GM19240 (cell line): ENCODE measurements around the gene EOLA1.
A peak's percentile ranks its signal among the peaks of the same experiment; 100 is the strongest.
"Not testable (repeated sequence)": the region's sequence is repeated elsewhere in the genome, so short reads cannot be mapped to it uniquely, and the experiment has no call there.

Experiments used
- DNase-seq: peaks from one replicate; pipeline ENCODE4 v3.0.0; 2011; ENCODE audit warnings: low spot score; ENCODE audit not compliant: insufficient read length

EOLA1 gene

DNA sequence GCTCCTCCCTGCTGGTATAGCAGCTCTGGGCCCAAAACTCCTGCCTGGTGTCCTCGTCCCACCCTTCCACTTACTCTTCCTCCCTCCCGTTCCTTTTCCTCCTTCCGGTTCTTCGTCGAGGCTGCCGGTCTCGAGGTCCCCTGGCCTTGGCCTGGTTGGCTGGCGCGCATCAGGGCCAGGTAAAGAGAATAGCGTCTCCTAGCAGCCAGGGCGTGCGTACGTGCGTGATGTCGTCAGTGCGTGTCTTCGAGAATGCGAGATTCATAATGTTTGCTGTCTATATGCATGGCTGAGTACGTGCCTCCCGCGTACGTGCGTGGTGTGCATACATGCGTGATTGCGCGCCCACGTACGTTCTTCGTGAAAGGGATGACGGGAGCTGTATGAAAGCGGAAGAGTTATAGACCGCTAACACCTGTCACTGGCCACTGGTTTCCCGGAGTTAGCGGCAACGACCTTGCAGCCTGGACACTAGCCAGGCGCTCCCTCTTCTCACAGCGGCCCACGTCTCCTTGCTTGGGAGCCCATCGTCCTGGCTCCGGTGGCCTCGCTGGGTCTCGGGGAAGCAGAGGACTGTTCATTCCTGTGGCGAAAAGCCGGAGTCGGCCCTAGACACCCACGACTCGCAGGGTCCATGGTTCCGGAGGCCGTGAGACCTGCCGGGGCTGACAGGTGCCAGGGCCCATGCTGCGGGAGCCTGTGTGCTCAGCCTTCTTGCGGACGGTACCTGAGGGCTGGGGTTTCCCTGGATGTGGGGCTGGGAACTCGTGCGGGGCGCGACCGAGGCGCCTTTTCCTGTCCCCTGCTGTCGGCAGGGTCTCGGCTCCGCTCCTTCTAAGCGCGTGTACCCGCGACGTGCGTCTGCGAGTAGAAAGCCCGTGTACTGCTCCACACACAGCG is at the start of gene EOLA1:
Gene EOLA1 (plus strand): TSS at position 392 of the 900 bp plus-strand sequence. CDS start 4,619 bp downstream, outside the sequence.
- no peak for DNase-seq

DNA sequence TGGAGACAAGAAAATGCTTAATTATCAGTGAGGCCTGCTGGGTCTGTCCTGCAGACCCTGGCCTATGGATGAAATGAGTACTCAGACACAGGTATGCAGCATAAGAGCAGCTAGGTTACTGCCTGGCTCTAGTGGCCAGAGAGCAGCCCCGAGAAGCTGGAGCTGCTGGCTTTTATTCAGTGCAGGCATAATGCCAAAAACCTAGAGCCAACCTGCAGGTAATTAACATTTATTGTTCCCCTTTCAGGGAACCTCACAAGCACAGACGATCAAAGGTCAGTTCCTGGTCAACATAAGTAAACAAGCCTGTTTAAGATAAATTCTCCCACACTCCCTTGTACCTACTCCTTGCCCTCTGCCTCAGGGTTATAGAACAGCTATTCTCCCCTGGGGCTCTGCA is 49.0 kb upstream of the EOLA1 start:
- no peak for DNase-seq

DNA sequence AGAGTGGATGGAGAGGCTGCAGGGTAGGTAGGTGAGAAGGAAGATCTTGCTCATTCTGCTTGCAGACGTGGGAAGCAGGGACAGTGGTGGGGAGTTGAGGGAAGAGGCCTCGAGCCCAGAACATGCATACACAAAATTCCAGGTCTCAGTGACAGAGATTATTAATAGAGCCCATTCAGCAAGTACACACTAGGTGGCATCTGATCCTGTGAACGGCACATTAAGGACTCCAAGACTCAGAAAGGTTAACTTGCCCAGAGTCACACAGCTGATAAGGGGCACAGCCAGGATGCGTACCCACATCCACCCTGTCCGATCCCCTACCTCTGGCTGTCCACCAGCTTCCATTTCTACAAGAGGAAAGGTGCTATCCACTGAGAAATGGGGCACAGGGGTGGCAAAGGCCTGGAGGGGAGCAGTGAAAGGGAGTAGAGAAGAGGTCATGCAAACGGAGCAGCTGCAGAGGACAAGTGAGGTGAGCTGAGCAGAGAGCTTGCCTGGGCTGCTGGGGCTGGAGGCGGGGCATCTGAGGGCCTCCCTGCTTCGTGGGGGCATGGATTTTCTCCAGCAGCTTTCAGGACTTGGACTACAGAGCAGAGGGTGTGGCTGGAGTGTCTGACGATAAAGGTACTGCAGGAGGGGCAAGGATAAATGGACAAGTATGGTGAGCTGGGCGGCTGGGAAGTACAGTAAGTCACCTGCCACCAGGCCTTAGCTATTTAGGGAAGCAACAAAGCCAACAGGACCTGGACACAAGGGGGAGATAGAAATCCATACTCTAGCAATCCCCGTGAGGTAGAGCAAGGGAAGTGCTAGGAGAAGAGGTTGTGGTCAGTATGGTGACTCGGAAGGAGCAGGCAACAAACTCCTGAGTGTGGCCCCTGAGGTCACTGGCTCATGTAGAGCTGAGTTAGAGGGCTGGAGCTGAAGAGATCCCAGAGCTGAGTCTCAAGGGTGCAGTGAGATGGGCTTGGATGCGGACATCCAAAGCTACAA is 46.9 kb upstream of the EOLA1 start:
- no peak for DNase-seq

DNA sequence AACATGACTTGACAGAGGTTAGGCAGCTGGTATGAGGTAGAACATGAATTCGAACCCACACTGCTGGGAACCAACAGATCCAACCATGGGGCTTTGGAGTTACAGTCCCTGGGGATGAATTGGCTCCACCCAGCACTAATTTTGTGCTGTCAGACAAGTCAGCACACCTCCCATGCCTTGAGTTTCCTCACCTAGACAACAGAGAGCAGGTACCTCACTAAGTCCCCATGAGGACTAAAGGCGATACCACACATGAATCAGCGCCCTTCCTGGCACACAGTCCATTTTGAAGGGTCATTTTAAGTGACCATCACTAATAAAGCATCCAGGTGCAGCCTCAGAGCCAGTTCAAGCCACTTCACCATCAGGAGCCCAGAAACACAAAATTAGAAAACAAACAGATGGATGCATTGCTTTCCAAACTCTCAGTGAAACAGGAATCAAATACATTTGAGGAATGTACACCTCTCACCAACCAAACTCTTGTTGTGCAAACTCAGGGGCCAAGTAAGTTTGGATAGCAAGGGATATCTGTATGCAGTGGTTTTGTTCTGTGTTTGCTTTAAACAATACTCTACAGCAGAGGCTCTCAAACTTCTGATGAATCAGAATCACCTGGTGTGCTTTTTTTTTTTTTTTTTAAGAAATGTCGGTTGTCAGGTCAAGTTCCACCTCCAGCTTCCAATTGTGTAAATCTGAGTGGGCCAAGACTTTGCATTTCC is 45.8 kb upstream of the EOLA1 start:
- DNase-seq, result no peak

DNA sequence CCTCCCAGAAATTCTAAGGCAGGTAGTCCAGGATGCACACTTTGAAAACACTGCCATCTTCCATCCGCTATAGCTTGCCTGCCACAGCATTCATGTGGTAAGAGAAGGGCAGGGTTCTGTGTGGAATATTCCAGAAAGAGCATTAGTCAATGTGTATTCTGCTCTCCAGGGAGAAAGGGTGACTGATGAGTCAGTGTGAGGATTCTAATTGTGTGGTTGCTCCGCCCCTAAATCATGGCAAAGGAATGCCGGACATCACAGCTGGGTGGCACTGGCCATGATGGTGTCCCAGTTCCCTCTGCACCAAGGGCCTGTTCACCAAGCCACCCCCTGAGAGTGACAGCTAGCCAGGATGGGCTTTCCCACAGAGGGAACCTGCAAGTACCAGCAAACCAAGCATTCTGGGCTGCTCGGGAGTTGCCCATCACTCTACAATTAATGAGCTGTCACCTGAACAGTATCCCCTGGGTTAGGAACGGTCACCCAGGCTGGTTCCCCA is 45.2 kb upstream of the EOLA1 start:
- no peak for DNase-seq

DNA sequence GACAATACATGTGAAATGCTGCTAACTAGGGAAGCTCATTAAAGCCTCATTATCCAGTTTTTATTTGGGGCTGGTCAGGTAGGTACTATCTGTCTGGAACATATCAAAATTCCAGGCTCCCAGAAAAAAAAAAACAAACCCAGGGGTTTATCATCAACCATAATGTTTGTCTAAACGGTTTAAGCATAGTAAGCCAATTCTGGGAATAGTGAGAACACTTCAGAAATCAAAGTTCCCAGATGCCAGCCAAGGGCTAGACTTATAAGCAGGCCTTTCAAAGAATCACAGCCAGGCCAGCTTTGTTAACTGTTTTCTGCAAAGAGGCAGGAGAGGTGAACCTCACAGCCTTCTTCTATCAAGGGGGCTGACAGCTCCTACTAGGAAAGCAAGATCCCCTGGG is 43.8 kb upstream of the EOLA1 start:
- no peak for DNase-seq

DNA sequence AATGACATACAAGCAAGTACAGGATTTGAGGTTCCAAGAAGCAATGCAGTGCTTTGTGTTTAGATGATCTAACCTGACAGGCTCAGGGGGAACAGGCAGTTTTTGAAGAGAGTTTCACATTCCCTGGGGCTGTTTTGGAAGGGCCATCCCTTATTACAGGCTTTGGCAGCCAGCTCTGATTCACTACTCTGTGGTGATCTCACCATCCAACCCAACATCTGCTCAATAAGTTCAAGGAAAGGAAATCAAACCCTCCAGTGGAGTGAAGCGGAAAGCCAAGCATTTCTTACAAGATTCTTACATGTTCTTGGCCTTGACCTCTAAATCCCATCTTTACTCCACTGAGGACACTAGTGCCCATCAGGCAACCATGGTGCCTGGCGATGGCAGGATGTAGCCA is 43.2 kb upstream of the EOLA1 start:
- no peak for DNase-seq

DNA sequence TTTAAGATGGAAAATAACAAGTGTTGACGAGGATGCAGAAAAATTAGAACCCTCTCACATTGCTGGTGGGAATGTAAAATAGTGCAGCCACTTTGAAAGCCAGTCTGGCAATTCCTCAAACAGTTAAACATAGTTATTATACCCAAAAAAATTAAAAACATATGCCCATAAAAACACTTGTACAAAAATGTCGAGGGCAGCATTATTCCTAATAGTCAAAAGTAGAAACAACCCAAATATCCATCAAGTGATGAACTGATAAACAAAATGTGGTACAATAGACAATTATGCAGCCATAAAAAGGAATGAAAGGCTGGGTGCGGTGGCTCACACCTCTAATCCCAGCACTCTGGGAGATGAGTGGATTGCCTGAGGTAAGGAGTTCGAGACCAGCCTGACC is 42.0 kb upstream of the EOLA1 start:
- no peak for DNase-seq

DNA sequence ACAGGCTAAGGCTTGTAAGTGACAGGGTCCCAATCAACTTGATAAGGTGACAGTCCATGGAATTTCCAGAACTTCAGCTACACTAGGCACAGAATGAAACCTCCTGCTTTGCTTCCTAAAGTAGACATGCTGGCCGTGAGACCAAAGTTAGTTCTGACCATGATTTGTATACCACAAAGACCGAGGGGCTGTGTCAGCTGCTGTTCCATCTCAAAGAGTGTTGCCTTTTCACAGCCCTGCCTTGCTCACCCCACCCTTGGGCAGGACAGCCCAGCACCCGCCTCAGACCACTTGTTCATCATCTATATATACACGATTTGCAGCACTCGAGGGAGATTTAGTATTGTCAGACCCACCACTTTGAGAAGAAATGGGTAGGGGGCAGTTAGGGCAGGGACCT is 41.0 kb upstream of the EOLA1 start:
- no peak for DNase-seq

DNA sequence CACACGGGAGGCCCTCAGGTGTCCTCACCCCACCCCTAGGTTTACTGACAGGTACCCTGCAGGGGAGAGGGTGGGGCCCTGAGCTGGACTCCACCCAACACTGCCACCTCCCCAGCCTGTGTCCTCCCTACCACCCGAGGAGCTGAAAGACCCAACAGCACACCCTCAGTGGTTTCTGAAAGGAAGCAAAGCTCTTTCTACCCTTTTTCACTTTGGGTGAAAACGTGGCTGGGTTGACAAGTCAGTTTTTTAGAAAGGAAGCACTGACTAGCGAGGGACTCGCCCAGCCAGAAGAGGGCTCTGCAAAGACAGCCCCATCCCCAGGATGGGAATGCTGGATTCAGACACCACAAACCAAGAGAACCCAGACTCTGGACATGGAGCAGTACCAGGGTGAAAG is 37.9 kb upstream of the EOLA1 start:
- not testable (repeated sequence) for DNase-seq

DNA sequence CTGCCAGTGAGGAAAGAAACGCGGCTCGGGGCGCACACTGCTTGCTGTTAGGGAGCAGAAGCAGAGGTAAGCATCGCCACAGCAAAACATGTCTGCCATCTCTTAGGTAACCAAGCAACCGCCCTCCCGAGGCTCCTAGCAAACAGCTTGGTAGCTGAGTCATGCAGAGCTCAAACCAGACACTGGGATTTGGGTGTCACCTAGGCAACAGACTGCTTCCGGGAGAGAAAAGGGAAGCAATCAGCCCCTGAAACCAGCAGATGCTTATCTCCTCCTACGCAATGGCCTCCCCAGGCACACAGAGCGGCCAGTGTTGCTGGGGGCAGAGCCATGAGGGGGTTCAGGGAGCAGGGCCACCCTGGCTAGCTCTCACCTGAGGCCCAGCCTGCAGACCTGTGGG is 37.4 kb upstream of the EOLA1 start:
- not testable (repeated sequence) for DNase-seq

DNA sequence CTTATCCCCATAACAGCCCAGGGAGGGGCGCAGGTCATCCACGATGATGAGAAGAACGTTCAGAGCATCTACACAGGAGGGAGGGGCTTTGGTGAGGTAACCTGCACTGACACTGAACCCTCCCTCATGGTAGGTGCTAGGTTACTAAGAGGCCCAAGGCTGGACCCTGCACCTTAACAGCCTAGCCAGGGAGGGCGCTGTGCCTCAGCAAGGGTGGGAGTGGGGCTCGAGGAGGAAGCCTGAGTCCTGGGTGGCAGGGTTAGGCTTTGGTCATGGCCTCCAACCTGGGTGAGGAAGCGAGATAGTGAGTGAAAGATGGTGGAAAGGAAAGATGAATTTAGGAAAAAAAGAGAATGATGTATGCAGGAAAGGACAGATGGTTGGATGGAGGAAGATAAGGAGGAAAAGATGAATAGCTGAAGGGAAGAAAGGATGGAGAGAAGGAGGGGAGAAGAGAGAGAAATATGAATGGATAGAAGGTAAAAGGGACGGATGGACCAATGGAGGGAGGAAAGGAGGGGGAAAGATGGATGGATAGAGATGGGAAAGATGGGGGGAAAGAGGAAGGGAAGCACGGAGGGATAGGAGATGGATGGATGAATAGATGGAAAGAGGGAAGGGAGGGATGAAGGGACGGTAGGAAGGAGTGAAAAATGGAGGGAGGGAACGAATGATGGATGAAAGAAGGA is 36.4 kb upstream of the EOLA1 start:
- no peak for DNase-seq

DNA sequence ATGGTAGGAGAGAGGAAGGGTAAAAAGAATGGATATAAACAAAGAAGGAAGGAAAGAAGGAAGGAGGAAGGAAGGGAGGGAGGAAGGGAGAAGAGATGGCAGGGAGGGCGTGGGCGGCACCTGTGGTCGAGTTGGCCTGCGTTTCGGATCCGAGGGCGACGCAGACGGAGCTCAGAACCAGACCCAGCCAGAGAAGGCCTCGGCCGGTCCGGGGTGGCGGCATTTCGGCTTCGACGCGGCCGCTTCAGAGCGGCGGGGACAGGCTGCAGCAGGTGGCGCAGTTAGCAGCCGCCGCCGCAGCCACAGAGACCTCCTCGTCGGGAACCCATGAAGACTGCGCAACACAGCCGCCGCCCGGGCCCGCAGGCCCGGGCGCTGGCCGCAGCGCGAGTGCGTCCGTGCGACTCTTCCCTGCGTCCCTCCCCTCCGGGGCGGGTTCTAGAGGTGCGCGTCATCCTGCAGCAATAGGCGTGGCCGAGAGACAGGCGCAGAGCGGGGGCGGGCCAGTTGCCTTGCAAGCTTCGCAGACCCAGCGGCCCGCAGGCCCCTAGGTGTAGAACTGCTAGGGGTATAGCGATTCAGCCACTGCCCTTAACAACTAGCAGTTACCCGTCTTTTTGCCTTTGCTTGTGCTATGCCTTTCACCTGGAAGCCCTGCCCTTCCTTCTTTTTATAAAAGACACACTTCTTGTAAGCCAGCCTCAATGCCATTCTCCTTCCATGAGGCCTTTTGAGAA is 35.7 kb upstream of the EOLA1 start, which contains the start of gene IDS:
Gene IDS (minus strand): TSS at position 392 of the 737 bp plus-strand sequence. CDS start 169 bp downstream, at position 223.
- peak; percentile 31 for DNase-seq

DNA sequence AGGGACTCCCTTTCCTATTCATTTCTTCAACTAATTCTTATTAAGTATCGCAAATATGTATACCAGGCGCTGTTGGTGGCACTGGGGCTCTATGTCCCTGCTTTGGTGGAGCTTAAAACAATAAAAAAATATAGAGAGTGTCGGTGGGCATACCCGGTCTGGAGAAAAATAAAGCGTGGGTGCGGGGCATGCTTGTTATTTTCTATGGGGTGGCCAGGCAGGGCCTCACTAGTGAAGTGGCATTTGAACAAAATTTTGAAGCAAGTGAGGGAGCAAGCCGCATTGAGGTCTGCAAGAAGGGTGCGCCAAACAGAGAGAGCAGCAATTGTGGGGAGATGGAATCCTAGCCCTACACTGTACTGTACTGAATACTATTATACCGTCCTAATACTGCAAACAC is 35.1 kb upstream of the EOLA1 start:
- no peak for DNase-seq

DNA sequence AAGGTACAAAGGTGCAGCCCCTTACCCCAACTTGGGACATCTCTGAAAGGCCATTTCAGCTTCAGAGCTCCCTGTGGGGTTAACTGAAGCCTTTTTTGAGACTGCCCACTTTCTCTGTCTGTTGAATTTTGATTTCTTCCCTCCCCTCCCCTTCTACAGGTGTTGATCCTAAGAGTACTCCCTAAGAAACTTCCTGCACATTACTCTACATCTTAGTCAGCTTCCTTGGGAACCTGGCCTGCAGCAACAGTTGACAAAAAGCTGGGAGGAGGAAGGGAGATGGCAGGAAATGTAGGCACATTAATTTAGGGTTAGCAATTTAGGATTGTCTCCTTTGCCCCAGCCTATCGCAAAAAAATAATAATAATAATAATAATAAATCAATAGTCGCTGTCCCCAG is 34.5 kb upstream of the EOLA1 start:
- no peak for DNase-seq

DNA sequence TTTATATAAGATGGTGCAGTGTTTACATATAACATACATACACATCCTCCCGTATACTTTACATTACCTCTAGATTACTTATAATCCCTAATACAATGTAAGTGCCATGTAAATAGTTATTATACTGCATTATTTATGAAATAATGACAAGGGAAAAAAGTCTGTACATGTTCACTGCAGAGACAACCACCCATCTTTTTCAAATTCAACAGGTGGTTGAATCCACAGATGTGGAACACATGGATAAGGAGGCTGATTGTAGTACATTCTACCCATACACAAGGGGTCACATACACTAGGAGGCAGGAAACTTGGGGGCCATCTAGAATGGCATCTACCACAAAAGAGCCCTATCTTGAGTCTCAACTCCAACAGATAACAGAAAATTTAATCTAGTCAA is 32.3 kb upstream of the EOLA1 start:
- no peak for DNase-seq

DNA sequence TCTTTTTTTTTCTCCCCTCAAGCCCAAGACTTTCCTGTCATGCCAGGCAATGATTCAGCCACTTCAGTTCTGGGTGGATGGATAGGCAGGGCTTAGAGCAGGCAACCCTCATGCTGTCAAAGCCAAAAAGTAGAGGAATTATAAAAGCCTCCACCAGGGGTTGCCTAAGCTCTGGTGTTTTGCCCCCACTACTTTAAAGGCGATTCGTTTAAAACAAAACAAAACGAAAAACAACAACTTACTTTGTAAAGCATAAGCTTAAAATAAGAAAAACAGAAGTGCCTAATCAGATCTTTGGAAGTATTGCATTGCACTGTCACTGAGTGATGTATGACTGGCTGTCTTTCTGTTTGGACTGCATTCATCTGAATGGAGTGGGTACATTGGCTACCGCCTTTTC is 30.4 kb upstream of the EOLA1 start:
- no peak for DNase-seq

DNA sequence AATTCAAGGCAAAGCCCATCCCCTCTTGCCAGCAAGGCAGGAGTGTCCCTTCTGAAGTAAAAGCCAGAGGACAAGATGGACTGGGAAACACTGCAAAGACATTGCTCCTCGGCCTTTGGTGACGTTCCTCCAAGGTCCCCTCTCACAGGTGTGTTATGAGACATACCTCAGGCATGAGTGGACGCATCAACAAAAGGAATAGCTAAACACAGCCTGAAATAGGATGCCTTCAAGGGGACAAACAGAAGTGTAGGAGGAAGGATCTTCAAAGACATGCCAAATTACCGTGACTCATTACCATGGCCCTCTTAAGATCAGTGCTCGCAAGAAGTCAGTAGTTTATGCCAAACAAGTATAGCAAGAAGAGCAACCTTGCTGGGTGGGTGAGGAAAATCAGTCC is 29.7 kb upstream of the EOLA1 start:
- DNase-seq, result no peak

DNA sequence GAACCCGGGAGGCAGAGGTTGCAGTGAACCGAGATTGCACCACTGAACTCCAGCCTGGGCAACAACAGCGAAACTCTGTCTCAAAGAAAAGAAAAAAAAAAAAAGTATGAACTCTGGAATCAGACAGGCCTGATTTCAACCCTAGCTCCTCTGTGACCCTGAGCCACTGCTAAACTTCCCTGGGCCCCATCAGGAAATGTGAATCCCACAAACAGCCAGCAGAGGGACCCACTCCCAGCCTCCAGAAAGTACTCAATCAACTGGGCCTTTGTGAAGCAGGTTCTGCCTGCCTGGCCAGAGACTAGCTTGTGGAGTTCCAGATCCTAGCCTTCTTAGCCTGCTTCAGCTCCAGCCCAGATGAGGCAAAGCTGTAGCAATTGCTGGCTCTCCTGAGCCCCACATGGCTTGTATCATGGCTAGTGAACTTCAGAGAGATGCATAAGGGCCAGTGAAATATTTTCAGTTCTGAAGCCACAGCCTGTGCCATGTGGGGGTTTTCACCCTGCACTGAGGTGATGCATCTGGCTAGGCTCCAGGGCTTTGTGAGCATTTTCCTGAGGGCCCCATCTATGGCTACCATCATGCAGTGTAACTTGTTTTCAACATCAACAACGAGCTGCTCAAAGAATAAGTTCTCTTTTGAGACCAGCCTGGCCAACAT is 28.5 kb upstream of the EOLA1 start:
- no peak for DNase-seq
